HepG2 (cell line): ENCODE measurements around the gene RMND5A. TPM values are rescaled to one million over a fixed set of nuclear protein-coding genes. Genes with fewer than 3 reads are reported as not detected.

Source experiments
- BORCS8-MEF2B ChIP-seq: sonication (generic); formaldehyde crosslinking; IDR thresholded peaks from 2 replicates; pipeline ENCODE4 v1.8.0; 2022; ENCODE audit warnings: mild to moderate bottlenecking, missing genetic modification reagents
- FIP1L1 ChIP-seq: fragments of 200-400 bp; formaldehyde crosslinking; IDR thresholded peaks from 2 replicates; pipeline ENCODE4 v1.6.1; 2018; ENCODE audit warnings: low read depth, mild to moderate bottlenecking, low read length, moderate library complexity, borderline replicate concordance; ENCODE audit not compliant: insufficient read depth
- FOXA1 ChIP-seq, 2 experiments: fragments of 450-650 bp in 1 of 2; sonication (generic) in 1 of 2; formaldehyde crosslinking in 1 of 2; IDR thresholded peaks; 2 replicates each; pipeline versions ENCODE4 v1.4.0 to v1.6.1; 2016 to 2020; ENCODE audit warnings: missing genetic modification reagents in 1 of 2
- FOXA3 ChIP-seq: IDR thresholded peaks from 2 replicates; pipeline ENCODE4 v1.6.1; 2016; ENCODE audit warnings: missing genetic modification reagents, missing compliant biosample characterization
- GATAD2A ChIP-seq: IDR thresholded peaks from 2 replicates; pipeline ENCODE4 v1.6.1; 2016
- MEIS2 ChIP-seq: sonication (generic); formaldehyde crosslinking; IDR thresholded peaks from 2 replicates; pipeline ENCODE4 v1.9.0; 2021; ENCODE audit warnings: mild to moderate bottlenecking, missing genetic modification reagents
- PITX1 ChIP-seq: sonication (generic); formaldehyde crosslinking; IDR thresholded peaks from 2 replicates; pipeline ENCODE4 v1.5.1; 2020; ENCODE audit warnings: mild to moderate bottlenecking, missing genetic modification reagents
- SAP130 ChIP-seq: IDR thresholded peaks from 2 replicates; pipeline ENCODE4 v1.6.1; 2016; ENCODE audit warnings: low read depth
- SKI ChIP-seq: fragments of 450-650 bp; IDR thresholded peaks from one replicate; pipeline ENCODE4 v1.6.1; 2018; ENCODE audit warnings: mild to moderate bottlenecking; ENCODE audit not compliant: partially characterized antibody
- SMAD1 ChIP-seq: sonication (generic); formaldehyde crosslinking; IDR thresholded peaks from 2 replicates; pipeline ENCODE4 v1.4.0; 2020; ENCODE audit warnings: missing genetic modification reagents, low read depth, mild to moderate bottlenecking, borderline replicate concordance
- SNRNP70 ChIP-seq: fragments of 200-400 bp; formaldehyde crosslinking; IDR thresholded peaks from 2 replicates; pipeline ENCODE4 v1.6.1; 2017; ENCODE audit warnings: mild to moderate bottlenecking, low read depth, low read length, moderate library complexity
- SOX13 ChIP-seq, 3 experiments: fragments of 450-650 bp in 1 of 3; sonication (generic) in 1 of 3; formaldehyde crosslinking in 1 of 3; IDR thresholded peaks in 2 of 3; conservative IDR thresholded peaks in 1 of 3; 2 replicates each; pipeline versions ENCODE4 v1.5.0 to v1.6.1; 2016 to 2020; ENCODE audit warnings: antibody characterized with exemption in 1 of 3, mild to moderate bottlenecking in 1 of 3, missing compliant biosample characterization in 1 of 3, missing genetic modification reagents in 1 of 3, moderate library complexity in 1 of 3
- UBTF ChIP-seq: sonication (generic); formaldehyde crosslinking; IDR thresholded peaks from 2 replicates; pipeline ENCODE4 v1.4.0; 2020; ENCODE audit warnings: mild to moderate bottlenecking, missing genetic modification reagents
- ZKSCAN5 ChIP-seq: sonication (generic); formaldehyde crosslinking; IDR thresholded peaks from 2 replicates; pipeline ENCODE4 v1.5.1; 2020; ENCODE audit warnings: mild to moderate bottlenecking, missing genetic modification reagents
- ZNF280D ChIP-seq: sonication (generic); formaldehyde crosslinking; IDR thresholded peaks from 2 replicates; pipeline ENCODE4 v1.5.1; 2020; ENCODE audit warnings: mild to moderate bottlenecking, missing genetic modification reagents
- ZNF331 ChIP-seq: sonication (generic); formaldehyde crosslinking; IDR thresholded peaks from 2 replicates; pipeline ENCODE4 v1.4.0; 2020; ENCODE audit warnings: missing genetic modification reagents
- ZNF382 ChIP-seq: sonication (generic); formaldehyde crosslinking; IDR thresholded peaks from 2 replicates; pipeline ENCODE4 v1.5.0; 2020; ENCODE audit warnings: missing genetic modification reagents, mild to moderate bottlenecking, borderline replicate concordance
- ZNF44 ChIP-seq: sonication (generic); formaldehyde crosslinking; IDR thresholded peaks from 2 replicates; pipeline ENCODE4 v1.5.1; 2020; ENCODE audit warnings: mild to moderate bottlenecking, missing genetic modification reagents
- ZNF607 ChIP-seq: sonication (generic); formaldehyde crosslinking; IDR thresholded peaks from 2 replicates; pipeline ENCODE4 v1.5.1; 2020; ENCODE audit warnings: missing genetic modification reagents, mild to moderate bottlenecking, borderline replicate concordance
- ZNF687 ChIP-seq: sonication (generic); formaldehyde crosslinking; IDR thresholded peaks from 2 replicates; pipeline ENCODE4 v1.5.1; 2020; ENCODE audit warnings: mild to moderate bottlenecking, missing genetic modification reagents, moderate library complexity
- polyA plus RNA-seq, 8 experiments: library from polyadenylated mRNA; depleted of rRNA in 3 of 8; stranded (reverse) in 7 of 8; unstranded in 1 of 8; fragments of >200 nt; fragmentation: Illumina TruSeq in 4 of 8; extraction: Trizol in 4 of 8; gene quantifications; 2 replicates each; pipeline versions ENCODE4 v1.2.1 to v1.2.3, GENCODE V29; 2011 to 2016; ENCODE audit warnings: low read depth in 4 of 8, missing spikeins in 1 of 8, mixed read lengths in 1 of 8; ENCODE audit not compliant: insufficient read depth in 1 of 8
- total RNA-seq, 5 experiments: library from RNA; depleted of rRNA; stranded (reverse); fragments of >200 nt; fragmentation: Illumina TruSeq; extraction: Trizol; gene quantifications; 2 replicates each; pipeline ENCODE4 v1.2.3, GENCODE V29; 2016; ENCODE audit warnings: low read depth in 1 of 5

The RMND5A gene
- total and polyA plus RNA-seq, 2 of the 13 experiments (the other 11 are each of a cell fraction or from before 2014, with no cell fraction given), result 31.0 to 66.4 TPM

- no peak for TF ChIP-seq ZNF280D
- TF ChIP-seq UBTF (CRISPR knock-in tag), result no peak
- no peak for TF ChIP-seq SNRNP70
- TF ChIP-seq SKI, result peak; percentile 9
- peak; percentile 22; the same call in 1 of the 2 replicates for TF ChIP-seq GATAD2A (CRISPR knock-in tag)
- no peak for TF ChIP-seq FIP1L1
- no peak for TF ChIP-seq BORCS8-MEF2B (CRISPR knock-in tag)
- TF ChIP-seq MEIS2 (CRISPR knock-in tag), result no peak
- no peak for TF ChIP-seq ZNF687
- TF ChIP-seq ZNF44 (CRISPR knock-in tag), result no peak
- peak; percentile 31 for TF ChIP-seq SAP130 (CRISPR knock-in tag)
- no peak for TF ChIP-seq FOXA1 (IDR thresholded peaks at IDR 0.05)
- TF ChIP-seq FOXA1 (CRISPR knock-in tag; IDR thresholded peaks at IDR 0.05), result peak; percentile 82
- no peak for TF ChIP-seq ZNF607 (CRISPR knock-in tag)
- TF ChIP-seq ZNF331 (CRISPR knock-in tag), result peak; percentile 10; the same call in 1 of the 2 replicates
- TF ChIP-seq ZKSCAN5, result no peak
- no peak for TF ChIP-seq SOX13 (IDR thresholded peaks at IDR 0.05)
- peak in 1 of 2 experiments; percentile 39; a peak in 1 of 4 replicates for TF ChIP-seq SOX13 (CRISPR knock-in tag; conservative IDR thresholded peaks at IDR 0.05 in 1 of 2, IDR thresholded peaks at IDR 0.05 in 1 of 2)
- peak; percentile 64; the same call in 1 of the 2 replicates for TF ChIP-seq PITX1 (CRISPR knock-in tag)
- no peak for TF ChIP-seq SMAD1 (CRISPR knock-in tag)
- TF ChIP-seq ZNF382 (CRISPR knock-in tag), result no peak
- peak; percentile 82 for TF ChIP-seq FOXA3 (CRISPR knock-in tag)
These were observed 13.9 kb upstream of the RMND5A start (continued) for GRCh38 chr2:86706220-86706619.
